IgD-negative memory B cell (primary cell): Measurements from ENCODE around the gene PPP1CB. TPM values are rescaled to one million over a fixed set of nuclear protein-coding genes. Genes with fewer than 3 reads are reported as not detected.
"Not testable (repeated sequence)": the region's sequence is repeated elsewhere in the genome, so short reads cannot be mapped to it uniquely, and the experiment has no call there.

Experiments
- H3K27ac Mint-ChIP-seq, 3 donors: one replicate each; pipeline ENCODE4 v1.8.0; 2020 to 2022; ENCODE audit warnings: mild to moderate bottlenecking in 3 of 3, mixed read lengths in 3 of 3, moderate library complexity in 1 of 3
- H3K27me3 Mint-ChIP-seq: one replicate; pipeline ENCODE4 v1.8.0; 2021; ENCODE audit warnings: mixed read lengths
- H3K36me3 Mint-ChIP-seq: one replicate; pipeline ENCODE4 v1.8.0; 2020; ENCODE audit warnings: mild to moderate bottlenecking, mixed read lengths
- H3K4me1 Mint-ChIP-seq, 3 donors: one replicate each; pipeline ENCODE4 v1.8.0; 2020 to 2022; ENCODE audit warnings: mixed read lengths in 3 of 3, mild to moderate bottlenecking in 1 of 3
- H3K4me3 Mint-ChIP-seq, 4 donors: one replicate each; pipeline ENCODE4 v1.8.0; 2020 to 2022; ENCODE audit warnings: mild to moderate bottlenecking in 4 of 4, mixed read lengths in 4 of 4, moderate library complexity in 3 of 4
- H3K9me3 Mint-ChIP-seq, 3 donors: one replicate each; pipeline ENCODE4 v1.8.0; 2020 to 2021; ENCODE audit warnings: mixed read lengths in 3 of 3, mild to moderate bottlenecking in 1 of 3
- polyA plus RNA-seq: library from polyadenylated mRNA; unstranded; fragments of 300-500 nt; fragmentation: Illumina TruSeq; gene quantifications from one replicate; pipeline ENCODE4 v1.2.3, GENCODE V29; 2021

PPP1CB gene
- polyA plus RNA-seq, 1 donor from 2014 or later: 63.6 TPM

- no peaks in the 10 kb centered on the region for H3K27me3 Mint-ChIP-seq
- H3K4me1 Mint-ChIP-seq: peaks cover 4 to 11% (median 7%) of the 10 kb centered on the region in 3 donors
- peaks cover 5% of the 10 kb centered on the region for H3K36me3 Mint-ChIP-seq
- H3K27ac Mint-ChIP-seq: peak overlapping the region in 1 of 3 donors; percentile 53
- H3K9me3 Mint-ChIP-seq: no peaks in the 10 kb centered on the region
- no peak overlapping the region for H3K4me3 Mint-ChIP-seq
These were observed 28.9 kb downstream of the PPP1CB start for GRCh38 chr2:28780496-28780895.

GRCh38 chr2:28782423-28782822 lies 30.8 kb downstream of the PPP1CB start:
- Mint-ChIP-seq H3K4me1 (no peaks in the 10 kb centered on the region), H3K27me3 (no peaks in the 10 kb centered on the region), H3K4me3 (no peak overlapping the region), H3K9me3 (no peaks in the 10 kb centered on the region), H3K36me3 (peaks cover 6% of the 10 kb centered on the region), H3K27ac (no peak overlapping the region)

GRCh38 chr2:28784570-28784969 lies 32.9 kb downstream of the PPP1CB start:
- not testable (repeated sequence) for H3K36me3 Mint-ChIP-seq, H3K27me3 Mint-ChIP-seq, H3K4me3 Mint-ChIP-seq, H3K4me1 Mint-ChIP-seq, H3K27ac Mint-ChIP-seq, H3K9me3 Mint-ChIP-seq

GRCh38 chr2:28796620-28797019 lies 45.0 kb downstream of the PPP1CB start:
- Mint-ChIP-seq H3K27me3 (no peaks in the 10 kb centered on the region), H3K4me3 (no peak overlapping the region), H3K4me1 (peaks cover 6 to 10% (median 6%) of the 10 kb centered on the region in 3 donors), H3K9me3 (peaks cover 0 to 2% (median 0%) of the 10 kb centered on the region in 3 donors), H3K36me3 (peaks cover 23% of the 10 kb centered on the region), H3K27ac (peak overlapping the region in 1 of 3 donors; percentile 65)

GRCh38 chr2:28801726-28802125 lies 50.1 kb downstream of the PPP1CB start:
- Mint-ChIP-seq H3K27me3 (no peaks in the 10 kb centered on the region), H3K27ac (no peak overlapping the region), H3K4me3 (no peak overlapping the region), H3K4me1 (peaks cover 2 to 6% (median 3%) of the 10 kb centered on the region in 3 donors), H3K9me3 (peaks cover 0 to 3% (median 2%) of the 10 kb centered on the region in 3 donors), H3K36me3 (peaks cover 25% of the 10 kb centered on the region)

- Mint-ChIP-seq H3K4me3 (no peak overlapping the region), H3K27ac (no peak overlapping the region), H3K36me3 (peaks cover 17% of the 10 kb centered on the region), H3K27me3 (no peaks in the 10 kb centered on the region), H3K4me1 (no peaks in the 10 kb centered on the region), H3K9me3 (peaks cover 0 to 3% (median 0%) of the 10 kb centered on the region in 3 donors)
These were observed 51.4 kb downstream of the PPP1CB start for GRCh38 chr2:28802975-28803429.

- Mint-ChIP-seq H3K9me3 (peaks cover 0 to 3% (median 0%) of the 10 kb centered on the region in 3 donors), H3K27ac (peak overlapping the region in 2 of 3 donors; percentile 31 to 51), H3K27me3 (no peaks in the 10 kb centered on the region), H3K4me1 (peaks cover 4 to 7% (median 5%) of the 10 kb centered on the region in 3 donors), H3K4me3 (peak overlapping the region; percentile 75 to 90 (median 86)), H3K36me3 (peaks cover 3% of the 10 kb centered on the region)
These were observed 58.3 kb downstream of the PPP1CB start for GRCh38 chr2:28809927-28810326.

- Mint-ChIP-seq H3K27me3 (no peaks in the 10 kb centered on the region), H3K36me3 (peaks cover 3% of the 10 kb centered on the region), H3K9me3 (peaks cover 0 to 3% (median 0%) of the 10 kb centered on the region in 3 donors), H3K27ac (peak within 1 kb of the TSS in 2 of 3 donors; percentile 31 to 51), H3K4me1 (peaks cover 4 to 7% (median 5%) of the 10 kb centered on the region in 3 donors), H3K4me3 (peak within 1 kb of the TSS; percentile 75 to 90 (median 86))
These were observed 59.0 kb downstream of the PPP1CB start, which contains the start of gene SPDYA for GRCh38 chr2:28810384-28811285. TSS of gene SPDYA (plus strand) at chr2:28810834. CDS start at chr2:28816015, 5,181 bp downstream.

GRCh38 chr2:28818053-28818452 lies 66.4 kb downstream of the PPP1CB start:
- Mint-ChIP-seq H3K4me1 (no peaks in the 10 kb centered on the region), H3K36me3 (no peaks in the 10 kb centered on the region), H3K27ac (no peak overlapping the region), H3K4me3 (no peak overlapping the region), H3K27me3 (no peaks in the 10 kb centered on the region), H3K9me3 (no peaks in the 10 kb centered on the region)

GRCh38 chr2:28821295-28821958 lies 69.8 kb downstream of the PPP1CB start:
- Mint-ChIP-seq H3K4me1 (no peaks in the 10 kb centered on the region), H3K36me3 (no peaks in the 10 kb centered on the region), H3K4me3 (no peak overlapping the region), H3K27me3 (peaks cover 2% of the 10 kb centered on the region), H3K27ac (no peak overlapping the region), H3K9me3 (no peaks in the 10 kb centered on the region)

- Mint-ChIP-seq H3K4me3 (no peak overlapping the region), H3K27me3 (peaks cover 2% of the 10 kb centered on the region), H3K27ac (no peak overlapping the region), H3K36me3 (no peaks in the 10 kb centered on the region), H3K9me3 (no peaks in the 10 kb centered on the region), H3K4me1 (no peaks in the 10 kb centered on the region)
These were observed 70.4 kb downstream of the PPP1CB start for GRCh38 chr2:28822036-28822435.

- Mint-ChIP-seq H3K4me1 (no peaks in the 10 kb centered on the region), H3K4me3 (no peak overlapping the region), H3K36me3 (no peaks in the 10 kb centered on the region), H3K27ac (no peak overlapping the region), H3K9me3 (no peaks in the 10 kb centered on the region), H3K27me3 (peaks cover 2% of the 10 kb centered on the region)
These were observed 72.6 kb downstream of the PPP1CB start for GRCh38 chr2:28824207-28824606.

GRCh38 chr2:28824870-28825269 lies 73.2 kb downstream of the PPP1CB start:
- peaks cover 2% of the 10 kb centered on the region for H3K27me3 Mint-ChIP-seq
- H3K9me3 Mint-ChIP-seq: no peaks in the 10 kb centered on the region
- no peaks in the 10 kb centered on the region for H3K36me3 Mint-ChIP-seq
- no peaks in the 10 kb centered on the region for H3K4me1 Mint-ChIP-seq
- H3K27ac Mint-ChIP-seq: no peak overlapping the region
- H3K4me3 Mint-ChIP-seq: no peak overlapping the region

GRCh38 chr2:28828382-28828781 lies 76.8 kb downstream of the PPP1CB start:
- H3K36me3 Mint-ChIP-seq: no peaks in the 10 kb centered on the region
- H3K9me3 Mint-ChIP-seq: no peaks in the 10 kb centered on the region
- H3K27ac Mint-ChIP-seq: no peak overlapping the region
- H3K4me1 Mint-ChIP-seq: no peaks in the 10 kb centered on the region
- H3K27me3 Mint-ChIP-seq: peaks cover 2% of the 10 kb centered on the region
- H3K4me3 Mint-ChIP-seq: no peak overlapping the region

- Mint-ChIP-seq H3K27me3 (no peaks in the 10 kb centered on the region), H3K27ac (no peak overlapping the region), H3K9me3 (no peaks in the 10 kb centered on the region), H3K4me1 (no peaks in the 10 kb centered on the region), H3K4me3 (no peak overlapping the region), H3K36me3 (no peaks in the 10 kb centered on the region)
These were observed 82.3 kb downstream of the PPP1CB start for GRCh38 chr2:28833740-28834470.
